Stimulated activated CD4-positive, alpha-beta T cell treated with anti-CD3 and anti-CD28 coated beads, Interleukin-1b, Interleukin-23, amount 100 ng/mL, for 1 hour (primary cell): Measurements from ENCODE around the gene IFIT3.
"Not testable (repeated sequence)": the region's sequence is repeated elsewhere in the genome, so short reads cannot be mapped to it uniquely, and the experiment has no call there.

Experiments
- DNase-seq, 2 donors: peaks; one replicate each; pipeline ENCODE4 v3.0.0-alpha.2; 2020; ENCODE audit warnings: low read depth in 2 of 2

The IFIT3 gene

DNA sequence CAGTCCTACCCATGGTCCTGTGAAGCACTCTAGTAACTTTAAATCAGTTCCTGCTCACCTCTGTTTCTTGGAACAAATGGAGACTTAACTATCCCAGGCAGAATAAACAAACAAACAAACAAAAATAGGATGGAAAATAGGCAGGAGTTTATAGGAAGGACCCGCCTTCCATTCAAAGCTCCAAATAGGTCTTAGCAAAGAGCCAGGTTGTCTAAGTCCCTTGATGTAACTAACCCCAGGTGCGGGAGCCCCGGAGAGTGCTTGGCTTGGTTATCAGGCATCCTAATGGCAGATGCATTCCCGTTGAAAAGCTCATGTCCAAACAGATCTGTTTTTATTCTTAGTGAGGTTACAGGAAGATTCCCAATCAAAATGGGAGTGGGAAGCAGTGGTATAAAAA, 23.8 kb upstream of the IFIT3 start:
- no peak for DNase-seq

DNA sequence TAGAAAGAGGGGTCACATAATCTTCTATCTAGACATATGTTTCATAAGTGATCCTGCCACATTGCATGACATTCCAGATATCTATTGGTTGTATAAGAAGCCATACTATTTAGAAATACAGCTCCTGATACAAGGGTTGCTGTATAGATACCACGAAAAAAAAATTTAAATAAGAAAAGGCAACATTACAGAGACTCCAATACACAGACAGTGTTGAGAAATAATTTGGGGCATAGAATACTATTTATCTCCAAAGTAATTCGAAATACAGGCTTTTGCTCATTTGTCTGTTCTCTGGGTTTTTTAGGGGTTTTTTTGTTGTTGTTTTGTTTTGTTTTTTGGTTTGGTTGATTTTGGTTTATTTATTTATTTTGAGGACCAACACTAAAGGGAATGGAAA, 23.4 kb upstream of the IFIT3 start:
- DNase-seq: no peak

DNA sequence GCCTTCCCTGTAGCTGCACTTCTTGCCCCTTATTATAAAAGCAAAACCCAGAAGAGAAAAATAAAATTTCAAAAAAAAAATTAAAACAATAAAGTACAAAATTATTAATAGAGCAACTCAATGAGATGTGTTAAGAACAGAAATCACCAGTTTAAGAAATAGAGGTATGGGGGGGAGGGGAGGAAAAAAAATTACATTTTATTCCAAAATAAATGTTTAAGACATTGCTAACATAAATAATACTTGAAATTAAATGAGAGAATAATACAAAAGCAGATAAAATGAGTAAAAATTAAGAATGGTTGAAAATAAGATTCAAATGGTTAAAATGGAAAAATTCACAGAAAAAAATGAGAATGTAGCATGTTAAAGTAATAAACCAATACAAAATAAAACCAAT, 22.9 kb upstream of the IFIT3 start:
- no peak for DNase-seq

DNA sequence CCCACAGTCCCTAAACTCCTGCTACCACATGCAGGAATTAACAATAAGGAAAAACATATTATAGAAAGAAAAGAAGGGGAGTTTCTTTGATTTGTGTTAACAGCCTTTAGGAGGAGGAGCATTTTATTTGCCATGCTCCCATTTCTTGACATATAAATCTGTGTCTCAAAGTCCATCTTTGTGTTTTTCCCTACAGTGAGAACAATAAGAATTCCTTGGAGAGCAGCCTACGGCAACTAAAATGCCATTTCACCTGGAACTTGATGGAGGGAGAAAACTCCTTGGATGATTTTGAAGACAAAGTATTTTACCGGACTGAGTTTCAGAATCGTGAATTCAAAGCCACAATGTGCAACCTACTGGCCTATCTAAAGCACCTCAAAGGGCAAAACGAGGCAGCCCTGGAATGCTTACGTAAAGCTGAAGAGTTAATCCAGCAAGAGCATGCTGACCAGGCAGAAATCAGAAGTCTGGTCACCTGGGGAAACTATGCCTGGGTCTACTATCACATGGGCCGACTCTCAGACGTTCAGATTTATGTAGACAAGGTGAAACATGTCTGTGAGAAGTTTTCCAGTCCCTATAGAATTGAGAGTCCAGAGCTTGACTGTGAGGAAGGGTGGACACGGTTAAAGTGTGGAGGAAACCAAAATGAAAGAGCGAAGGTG, 21.9 kb upstream of the IFIT3 start:
- no peak for DNase-seq

DNA sequence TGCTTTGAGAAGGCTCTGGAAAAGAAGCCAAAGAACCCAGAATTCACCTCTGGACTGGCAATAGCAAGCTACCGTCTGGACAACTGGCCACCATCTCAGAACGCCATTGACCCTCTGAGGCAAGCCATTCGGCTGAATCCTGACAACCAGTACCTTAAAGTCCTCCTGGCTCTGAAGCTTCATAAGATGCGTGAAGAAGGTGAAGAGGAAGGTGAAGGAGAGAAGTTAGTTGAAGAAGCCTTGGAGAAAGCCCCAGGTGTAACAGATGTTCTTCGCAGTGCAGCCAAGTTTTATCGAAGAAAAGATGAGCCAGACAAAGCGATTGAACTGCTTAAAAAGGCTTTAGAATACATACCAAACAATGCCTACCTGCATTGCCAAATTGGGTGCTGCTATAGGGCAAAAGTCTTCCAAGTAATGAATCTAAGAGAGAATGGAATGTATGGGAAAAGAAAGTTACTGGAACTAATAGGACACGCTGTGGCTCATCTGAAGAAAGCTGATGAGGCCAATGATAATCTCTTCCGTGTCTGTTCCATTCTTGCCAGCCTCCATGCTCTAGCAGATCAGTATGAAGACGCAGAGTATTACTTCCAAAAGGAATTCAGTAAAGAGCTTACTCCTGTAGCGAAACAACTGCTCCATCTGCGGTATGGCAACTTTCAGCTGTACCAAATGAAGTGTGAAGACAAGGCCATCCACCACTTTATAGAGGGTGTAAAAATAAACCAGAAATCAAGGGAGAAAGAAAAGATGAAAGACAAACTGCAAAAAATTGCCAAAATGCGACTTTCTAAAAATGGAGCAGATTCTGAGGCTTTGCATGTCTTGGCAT, 21.1 kb upstream of the IFIT3 start:
- DNase-seq: no peak

DNA sequence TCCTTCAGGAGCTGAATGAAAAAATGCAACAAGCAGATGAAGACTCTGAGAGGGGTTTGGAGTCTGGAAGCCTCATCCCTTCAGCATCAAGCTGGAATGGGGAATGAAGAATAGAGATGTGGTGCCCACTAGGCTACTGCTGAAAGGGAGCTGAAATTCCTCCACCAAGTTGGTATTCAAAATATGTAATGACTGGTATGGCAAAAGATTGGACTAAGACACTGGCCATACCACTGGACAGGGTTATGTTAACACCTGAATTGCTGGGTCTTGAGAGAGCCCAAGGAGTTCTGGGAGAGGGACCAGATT, 20.6 kb upstream of the IFIT3 start:
- DNase-seq: no peak

DNA sequence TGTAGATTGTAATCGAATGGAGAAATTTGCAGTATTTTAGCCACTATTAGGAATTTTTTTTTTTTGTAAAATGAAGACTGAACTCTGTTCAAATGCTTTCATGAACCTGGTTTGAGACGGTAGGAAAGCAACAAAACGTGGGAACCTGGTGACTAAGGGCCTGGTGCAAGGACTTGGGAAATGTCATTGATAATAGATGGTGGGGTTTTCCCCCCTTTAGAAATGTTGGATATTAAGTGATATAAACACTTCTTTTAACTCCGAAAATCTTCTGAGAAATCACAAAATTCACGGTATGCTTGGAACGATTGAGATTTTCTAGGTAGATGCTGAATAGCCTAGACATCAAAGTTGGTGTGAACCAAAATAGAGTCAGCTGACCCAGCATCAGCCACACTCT, 19.5 kb upstream of the IFIT3 start:
- no peak for DNase-seq

DNA sequence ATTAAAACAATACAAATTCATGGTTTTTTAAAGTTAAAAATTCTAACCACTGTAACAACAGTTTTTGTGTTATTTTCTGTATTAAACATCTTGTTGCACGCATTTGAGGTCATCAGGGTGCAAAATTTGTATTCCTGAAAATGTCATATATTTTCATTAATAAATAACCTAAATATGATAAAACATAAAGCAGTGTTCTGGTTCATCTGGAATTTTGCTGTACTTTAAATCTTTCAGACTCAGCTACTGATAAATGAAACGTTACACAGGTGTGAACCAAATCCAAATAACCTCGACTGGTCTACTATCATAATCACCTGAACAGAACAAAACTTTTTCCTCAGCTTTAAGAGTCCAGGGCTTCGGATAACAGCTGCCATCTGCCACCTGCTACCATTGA, 19.1 kb upstream of the IFIT3 start:
- DNase-seq: no peak

DNA sequence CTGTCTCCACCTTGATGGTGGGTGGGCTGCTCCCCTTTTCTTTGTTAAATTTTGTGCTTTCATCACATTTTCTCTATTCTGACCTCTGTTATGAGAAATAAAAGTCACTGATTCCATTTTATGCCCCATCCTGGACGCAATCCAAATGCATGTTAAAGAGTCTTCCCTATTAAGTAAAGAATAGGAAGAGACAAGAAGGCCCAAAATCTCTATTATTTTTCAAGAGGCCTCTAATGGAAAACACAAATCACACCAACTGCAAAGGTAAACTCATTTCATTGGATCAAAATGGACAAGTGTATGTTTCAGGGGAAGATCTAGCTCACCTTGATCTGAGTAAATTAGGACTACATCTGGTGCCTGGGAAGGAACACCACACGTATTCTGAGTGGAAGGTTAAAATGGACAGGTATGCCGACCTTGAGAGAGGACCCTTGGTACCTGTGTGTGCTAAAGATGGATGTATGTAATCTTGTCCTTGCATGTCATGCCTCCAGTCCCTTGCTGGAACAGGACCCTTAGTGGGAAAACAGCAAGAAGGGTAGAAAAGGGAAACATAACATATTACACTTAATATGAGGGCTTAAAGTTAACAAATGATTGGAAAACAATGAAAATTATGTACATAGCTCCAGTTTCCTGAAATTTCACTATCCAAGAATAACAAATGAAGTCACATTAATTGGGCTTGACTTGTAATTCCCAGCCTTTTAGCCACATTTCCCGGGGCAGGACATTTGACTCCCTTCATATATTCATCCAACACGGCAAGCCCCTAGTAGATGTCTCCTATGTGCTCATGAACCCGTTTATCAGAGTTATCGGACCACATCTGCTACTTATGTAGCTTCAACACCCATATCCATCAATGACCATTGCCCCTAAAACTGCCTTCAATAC, 18.4 kb upstream of the IFIT3 start:
- DNase-seq: no peak

DNA sequence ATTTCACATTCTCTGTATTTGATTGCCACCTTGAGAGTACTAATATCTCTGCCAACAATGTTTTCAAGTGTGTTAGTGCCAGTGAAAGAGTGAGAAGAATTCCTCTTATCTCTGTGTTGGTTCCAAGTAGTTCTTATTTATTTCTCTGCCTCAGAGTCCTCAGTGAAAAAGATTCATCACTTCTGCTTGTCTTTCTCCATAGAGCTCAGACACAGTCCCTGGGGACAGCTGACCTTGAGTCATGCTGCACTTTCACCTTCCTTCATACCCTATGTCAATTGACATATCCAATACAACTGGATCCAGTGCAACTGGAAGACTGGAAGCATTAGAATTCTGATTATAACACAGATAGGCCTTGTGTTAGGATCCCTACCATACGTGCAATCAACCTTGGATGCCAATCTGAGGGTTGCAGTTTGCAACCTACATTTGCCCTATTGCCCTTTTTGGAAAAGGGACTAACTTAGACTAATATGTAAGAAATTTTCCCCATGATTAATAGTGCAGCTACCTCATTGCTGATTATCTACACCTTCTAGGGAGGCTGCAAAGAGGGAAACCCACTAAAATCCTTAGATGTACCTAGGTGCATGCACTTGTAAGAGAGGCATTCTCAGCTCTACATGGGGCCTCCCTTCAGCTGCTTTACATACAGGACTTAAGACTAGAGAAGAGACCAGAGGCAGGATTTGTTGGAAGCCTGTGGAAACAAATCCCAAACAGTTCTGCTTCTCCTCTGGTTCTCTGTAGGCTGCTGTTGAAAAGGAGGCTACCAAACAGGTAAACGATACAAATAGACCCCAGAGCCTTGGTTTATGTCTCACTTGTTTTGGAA, 17.5 kb upstream of the IFIT3 start:
- no peak for DNase-seq

DNA sequence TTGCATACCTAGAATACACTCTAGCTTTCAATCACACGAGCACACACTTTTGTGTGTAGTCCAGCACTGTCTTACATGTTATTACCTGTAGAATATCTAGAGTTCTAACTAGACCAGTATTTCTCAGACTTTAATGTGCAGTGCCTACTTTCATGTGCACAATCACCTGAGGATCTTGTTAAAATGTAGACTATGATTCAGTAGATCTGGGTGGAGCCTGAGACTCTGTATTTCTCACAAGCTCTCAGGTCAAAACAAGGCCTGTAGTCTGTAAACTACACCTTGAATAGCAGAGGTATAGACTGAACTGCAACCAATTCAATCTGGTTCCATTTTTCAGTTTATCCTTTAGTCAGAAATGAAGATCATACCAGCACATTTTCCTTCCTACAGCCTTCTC, 14.8 kb upstream of the IFIT3 start:
- DNase-seq: no peak

DNA sequence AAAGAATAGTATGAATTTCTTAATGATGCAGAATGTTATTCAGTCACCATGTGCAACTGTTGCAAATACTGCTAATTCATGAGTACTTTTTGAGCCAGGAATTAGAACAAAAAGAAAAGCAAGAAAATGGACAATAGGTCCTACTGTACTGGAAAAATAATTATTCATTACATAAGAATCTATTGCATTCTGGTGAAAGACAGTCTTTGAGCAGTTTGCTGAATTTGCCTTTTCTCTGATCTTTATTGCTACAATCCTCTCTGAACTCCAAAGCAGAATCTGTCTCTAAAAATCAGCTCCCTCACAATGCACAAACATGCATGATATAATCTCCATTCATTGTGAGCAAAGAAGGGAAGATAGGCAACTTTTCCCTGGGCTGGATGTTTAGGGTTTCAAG, 13.1 kb upstream of the IFIT3 start:
- DNase-seq: no peak

DNA sequence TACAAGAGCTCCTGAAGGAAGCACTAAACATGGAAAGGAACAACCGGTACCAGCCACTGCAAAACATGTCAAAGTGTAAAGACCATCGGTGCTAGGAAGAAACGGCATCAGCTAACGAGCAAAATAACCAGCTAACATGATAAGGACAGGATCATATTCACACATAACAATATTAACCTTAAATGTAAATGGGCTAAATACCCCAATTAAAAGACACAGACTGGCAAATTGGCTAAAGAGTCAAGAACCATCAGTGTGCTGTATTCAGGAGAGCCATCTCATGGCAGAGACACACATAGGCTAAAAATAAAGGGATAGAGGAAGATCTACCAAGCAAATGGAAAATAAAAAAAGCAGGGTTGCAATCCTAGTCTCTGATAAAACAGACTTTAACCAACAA, 9.8 kb upstream of the IFIT3 start:
- DNase-seq: not testable (repeated sequence)

DNA sequence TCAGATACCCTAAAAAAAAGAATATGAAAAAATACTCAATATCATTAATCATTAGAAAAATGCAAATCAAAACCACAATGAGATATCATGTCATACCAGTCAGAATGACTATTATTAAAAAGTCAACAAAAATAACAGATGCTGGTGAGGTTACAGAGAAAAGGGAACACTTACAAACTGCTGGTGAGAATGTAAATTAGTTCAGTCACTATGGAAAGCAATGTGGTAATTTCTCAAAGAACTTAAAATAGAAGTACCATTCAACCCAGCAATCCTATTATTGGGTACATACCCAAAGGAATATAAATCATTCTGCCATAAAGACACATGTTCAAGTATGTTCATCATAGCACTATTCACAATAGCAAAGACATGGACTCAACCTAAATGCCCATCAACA, 2.7 kb upstream of the IFIT3 start:
- not testable (repeated sequence) for DNase-seq

DNA sequence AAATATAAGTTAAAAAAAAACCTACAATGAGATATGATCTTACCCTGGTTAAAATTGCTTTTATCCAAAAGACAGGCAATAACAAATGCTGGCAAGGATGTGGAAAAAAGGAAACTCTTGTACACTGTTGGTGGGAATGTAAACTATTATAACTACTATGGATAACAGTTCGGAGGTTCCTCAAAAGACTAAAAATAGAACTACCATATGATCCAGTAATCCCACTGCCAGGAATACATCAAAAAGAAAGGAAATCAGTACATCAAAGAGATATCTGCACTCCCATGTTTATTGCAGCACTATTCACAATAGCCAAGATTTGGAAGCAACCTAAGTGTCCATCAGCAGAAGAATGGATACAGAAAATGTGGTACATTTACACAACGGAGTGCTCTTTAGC, 1.9 kb upstream of the IFIT3 start:
- not testable (repeated sequence) for DNase-seq

DNA sequence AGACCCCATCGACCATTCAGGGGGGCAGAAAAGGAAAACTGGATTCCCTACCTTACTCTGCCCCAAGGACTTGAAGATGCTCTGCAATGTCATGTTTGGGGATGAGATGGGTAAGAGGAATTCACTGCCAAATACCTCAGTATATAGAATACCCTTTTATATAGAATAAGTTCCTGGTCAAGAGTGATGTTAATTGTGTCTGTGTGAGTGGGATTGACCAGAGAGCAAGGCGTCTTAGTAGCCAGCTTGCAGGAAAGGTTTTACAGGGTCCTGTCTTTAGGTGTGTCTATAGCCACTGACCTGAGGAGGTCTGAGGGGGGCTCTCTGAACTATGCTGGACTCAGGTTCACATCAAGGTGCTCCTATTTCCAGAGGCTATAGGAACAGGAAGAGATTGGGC, 1.4 kb downstream of the IFIT3 start:
- DNase-seq: no peak

DNA sequence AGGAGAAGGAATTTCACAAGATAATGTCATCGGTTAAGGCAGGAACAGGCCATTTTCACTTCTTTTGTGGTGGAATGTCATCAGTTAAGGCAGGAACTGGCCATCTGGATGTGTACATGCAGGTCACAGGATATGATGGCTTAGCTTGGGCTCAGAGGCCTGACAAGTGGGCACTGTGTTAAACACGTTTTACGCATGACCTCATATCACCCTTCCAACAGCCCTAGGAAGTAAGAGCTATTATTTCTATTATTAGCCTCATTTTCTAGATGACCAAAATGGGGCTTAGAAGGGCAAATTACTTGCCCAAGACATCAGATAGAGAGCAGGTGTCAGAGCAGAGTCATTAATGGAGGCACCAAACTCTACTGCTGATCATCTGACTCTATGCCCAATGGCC, 2.2 kb downstream of the IFIT3 start:
- DNase-seq: not testable (repeated sequence)

DNA sequence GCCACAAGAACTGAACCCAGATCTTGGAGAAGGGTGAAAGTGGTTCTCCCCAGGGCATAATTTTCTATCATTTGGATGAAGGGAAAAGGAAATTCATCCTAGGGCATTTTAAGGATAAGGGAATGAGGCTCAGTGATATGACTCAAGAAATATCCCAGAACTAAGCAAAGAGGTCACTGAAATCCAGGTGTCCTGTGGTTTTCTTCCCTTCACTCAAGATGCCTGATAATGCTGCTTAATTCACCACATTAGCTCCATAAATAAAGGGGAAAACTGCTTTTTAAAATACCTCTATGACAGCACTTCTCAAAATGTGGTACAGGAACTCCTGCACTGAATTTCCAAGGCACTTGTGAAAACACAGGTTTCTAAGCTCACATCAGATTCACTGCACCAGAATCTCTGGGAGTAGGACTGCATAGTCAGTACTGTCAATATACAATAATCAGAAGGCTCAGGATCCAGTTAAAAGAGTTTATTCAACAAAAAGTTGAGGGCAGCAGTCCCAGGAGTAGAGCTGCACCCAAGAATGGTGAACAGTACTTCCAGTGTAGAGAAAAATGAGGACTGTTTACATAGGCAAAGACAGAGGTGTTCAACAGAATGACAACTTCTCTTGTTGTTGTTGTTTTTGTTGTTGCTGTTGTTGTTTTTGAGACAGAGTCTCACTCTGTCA, 2.9 kb downstream of the IFIT3 start:
- DNase-seq: no peak

DNA sequence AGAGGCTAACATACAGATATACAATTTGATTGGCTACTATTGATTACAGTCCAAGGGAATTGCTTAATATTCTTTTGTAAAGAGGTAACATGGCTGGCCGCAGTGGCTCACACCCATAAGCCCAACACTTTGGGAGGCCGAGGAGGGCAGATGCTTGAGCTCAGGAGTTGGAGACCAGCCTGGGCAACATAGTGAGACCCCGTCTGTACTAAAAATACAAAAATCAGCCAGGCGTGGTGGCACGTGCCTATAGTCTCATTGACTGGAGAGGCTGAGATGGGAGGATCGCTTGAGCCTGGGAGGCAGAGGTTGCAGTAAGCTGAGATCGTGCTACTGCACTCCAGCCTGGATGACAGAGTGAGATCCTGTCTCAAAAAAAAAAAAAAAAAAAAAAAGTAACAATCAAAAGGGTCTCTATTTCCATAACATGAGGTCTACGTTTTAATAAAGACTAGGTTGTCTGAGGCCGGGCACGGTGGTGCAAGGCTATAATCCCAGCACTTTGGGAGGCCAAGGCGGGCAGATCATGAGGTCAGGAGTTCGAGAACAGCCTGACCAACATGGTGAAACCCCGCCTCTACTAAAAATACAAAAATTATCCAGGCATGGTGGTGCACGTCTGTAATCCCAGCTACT, 3.8 kb downstream of the IFIT3 start:
- DNase-seq: not testable (repeated sequence)

DNA sequence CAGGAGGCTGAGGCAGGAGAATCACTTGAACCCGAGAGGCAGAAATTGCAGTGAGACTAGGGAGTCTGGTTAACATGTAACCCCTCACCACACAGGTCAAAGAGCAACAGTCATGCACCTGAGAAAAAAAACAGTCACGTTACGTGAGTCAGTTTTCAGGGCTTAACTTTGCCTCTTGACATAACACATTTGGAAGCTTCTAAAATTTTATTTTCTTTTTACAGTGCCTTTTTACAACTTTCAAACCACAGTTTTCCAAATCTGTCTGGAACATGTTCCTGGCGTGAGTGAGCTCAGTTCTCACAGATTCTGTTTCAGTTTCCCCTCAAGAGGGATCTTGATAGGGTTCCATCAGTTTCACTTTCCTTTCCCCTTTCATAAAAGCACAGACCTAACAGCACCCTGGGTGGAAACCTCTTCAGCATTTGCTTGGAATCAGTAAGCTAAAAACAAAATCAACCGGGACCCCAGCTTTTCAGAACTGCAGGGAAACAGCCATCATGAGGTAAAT, 4.4 kb downstream of the IFIT3 start:
- no peak for DNase-seq
